Measurements from ENCODE around the gene RAB22A. TPM values are rescaled to one million over a fixed set of nuclear protein-coding genes. Genes with fewer than 3 reads are reported as not detected.

RAB22A gene
- total and polyA plus RNA-seq, 2 donors (not counting 3 experiments of a cell fraction or from before 2014, with no cell fraction given), result 8.6 to 16.3 TPM

DNA sequence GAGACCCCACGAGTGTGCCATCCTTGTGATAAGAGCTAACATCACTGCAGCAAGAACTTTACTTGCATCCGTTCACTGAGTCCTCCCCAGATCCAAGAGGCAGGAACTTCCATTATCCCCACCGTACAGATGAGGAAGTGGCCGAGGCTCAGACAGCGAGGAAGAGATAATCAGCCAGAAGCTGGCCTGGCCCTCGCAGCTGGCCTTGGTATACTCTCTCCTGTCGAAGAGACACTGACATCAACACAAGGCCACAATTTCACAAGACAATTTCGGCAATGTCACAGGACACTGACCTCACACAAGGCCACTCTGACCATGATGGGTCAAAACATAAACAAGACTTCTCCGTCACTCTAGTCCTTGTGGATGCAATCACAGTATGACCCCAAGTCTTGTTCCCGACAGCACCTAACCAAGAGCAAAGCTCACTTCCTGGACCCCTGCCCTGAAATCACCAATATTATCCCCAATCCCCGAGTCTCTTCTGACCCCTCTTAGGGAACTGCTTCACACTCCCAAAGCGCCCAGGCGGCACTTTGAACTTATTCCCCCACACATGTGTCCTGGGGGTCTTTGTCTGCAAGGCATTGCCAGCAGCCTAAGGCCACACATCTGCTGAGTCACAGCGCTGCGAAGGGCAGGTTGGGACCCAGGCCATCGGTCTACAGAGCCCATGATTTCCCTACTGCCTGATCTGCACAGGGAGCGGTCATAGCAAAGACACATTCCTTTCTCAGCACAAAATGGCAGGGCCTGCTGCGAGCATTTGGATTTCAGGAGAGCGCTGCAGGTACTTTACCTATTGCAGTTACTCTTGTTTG is 64.7 kb downstream of the RAB22A start:
- BruUV-seq (replicated peaks), result no TSS peak
- Histone ChIP-seq H3K79me2 (ENCODE audit: control insufficient read depth, insufficient read depth, low read length) (no peaks in the 10 kb centered on the region), H3K9me3 (replicated peaks; ENCODE audit: control insufficient read depth, insufficient read depth, low read length) (no peaks in the 10 kb centered on the region), H2AFZ (ENCODE audit: low read depth, low read length) (peak overlapping the region; percentile 4), H4K20me1 (replicated peaks; ENCODE audit: control insufficient read depth, extremely low read depth, insufficient read depth, low read length) (no peaks in the 10 kb centered on the region), H3K4me1 (ENCODE audit: control insufficient read depth, extremely low read depth, insufficient read depth, low read length) (no peaks in the 10 kb centered on the region), H3K4me2 (ENCODE audit: insufficient read depth, low read length) (no peak overlapping the region), H3K27me3 (ENCODE audit: control insufficient read depth in 2 of 2, insufficient read depth in 2 of 2, low read length in 2 of 2) (no peaks in the 10 kb centered on the region), H3K9me1 (replicated peaks; ENCODE audit: control insufficient read depth, extremely low read depth, insufficient read depth, low read length) (no peaks in the 10 kb centered on the region), H3K27ac (ENCODE audit: insufficient read depth, low read depth, low read length) (no peak overlapping the region), H3K36me3 (ENCODE audit: control insufficient read depth in 2 of 2, extremely low read depth in 1 of 2, insufficient read depth in 2 of 2, low read length in 2 of 2) (no peaks in the 10 kb centered on the region), H3K9ac (replicated peaks; ENCODE audit: extremely low read depth, insufficient read depth, low read length) (no peak overlapping the region), H3K4me3 (replicated peaks in 1 of 3; ENCODE audit: insufficient read depth in 1 of 3, low read depth in 1 of 3, low read length in 3 of 3) (no peak overlapping the region)
- no peak for FAIRE-seq
- dilution Hi-C loops (cut with MboI; ENCODE audit: extremely low pct_ligation_motif_present, low sequenced_read_pairs) (no loop called here), intact Hi-C loops (cut with micrococcal nuclease) (no loop called here)
- CTCF ChIA-PET, result interaction anchor here (0.8 kb wide), 1 partner anchor 13 kb away, joined by 3 read pairs; no protein-coding TSS in a partner anchor
- no peak for DNase-seq (ENCODE audit: low read depth, low spot score)
- POLR2A ChIA-PET, result no interaction called here
- TF ChIP-seq POLR2AphosphoS5 (IDR thresholded peaks at IDR 0.05; ENCODE audit: insufficient read depth, low read depth, low read length), result no peak
- no peak for TF ChIP-seq CTCF (IDR thresholded peaks at IDR 0.05; ENCODE audit: extremely low read depth in 1 of 2, insufficient read depth in 1 of 2, low read depth in 1 of 2, low read length in 2 of 2)
- no peak for TF ChIP-seq MYC (IDR thresholded peaks at IDR 0.05; ENCODE audit: low read depth, low read length)
- TF ChIP-seq JUN (IDR thresholded peaks at IDR 0.05; ENCODE audit: borderline replicate concordance, insufficient read depth, insufficient read length, low read depth), result no peak
- no peak for TF ChIP-seq GATA2 (IDR thresholded peaks at IDR 0.05; ENCODE audit: insufficient read depth, insufficient read length, low read depth, low read length)
- TF ChIP-seq POLR2A (IDR thresholded peaks at IDR 0.05; ENCODE audit: low read depth, low read length), result no peak
